ENCODE data around the gene KBTBD4. TPM values are rescaled to one million over a fixed set of nuclear protein-coding genes. Genes with fewer than 3 reads are reported as not detected.
A peak's percentile ranks its signal among the peaks of the same experiment; 100 is the strongest.
"Not testable (repeated sequence)": the region's sequence is repeated elsewhere in the genome, so short reads cannot be mapped to it uniquely, and the experiment has no call there.

KBTBD4 gene
- total RNA-seq, 1 donor from 2014 or later = 24.1 TPM

DNA sequence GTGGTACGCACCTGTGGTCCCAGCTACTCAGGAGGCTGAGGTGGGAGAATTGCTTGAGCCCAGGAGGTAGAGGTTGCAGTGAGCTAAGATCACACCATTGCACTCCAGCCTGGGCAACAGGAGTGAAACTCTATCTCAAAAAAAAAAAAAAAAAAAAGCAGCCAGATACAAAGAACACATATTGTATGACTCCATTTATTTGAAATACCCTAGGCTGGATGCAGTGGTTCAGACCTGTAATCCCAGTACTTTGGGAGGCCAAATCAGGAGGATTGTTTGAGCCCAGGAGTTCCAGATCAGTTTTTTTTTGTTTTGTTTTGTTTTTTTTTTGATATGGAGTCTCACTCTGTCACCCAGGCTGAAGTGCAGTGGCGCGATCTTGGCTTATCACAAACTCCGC lies 16.4 kb downstream of the KBTBD4 start:
- DNase-seq (ENCODE audit: low read depth) = not testable (repeated sequence)

GRCh38 chr11:47560426-47560825 lies 18.3 kb downstream of the KBTBD4 start:
- no peak for DNase-seq (ENCODE audit: low read depth)

DNA sequence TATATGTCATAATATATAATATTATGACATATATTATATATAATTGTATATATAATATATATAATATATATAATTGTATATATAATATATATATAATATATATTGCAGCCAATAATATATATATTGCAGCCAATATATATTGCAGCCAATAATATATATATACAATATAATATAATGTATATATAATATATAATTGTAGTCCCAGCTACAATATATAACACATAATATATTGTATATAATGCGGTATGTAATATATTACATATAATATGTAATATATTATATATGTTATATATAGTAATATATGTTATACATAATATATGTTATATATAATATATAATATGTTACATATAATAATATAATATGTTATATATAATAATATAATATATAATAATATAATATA lies 20.1 kb downstream of the KBTBD4 start:
- no peak for DNase-seq (ENCODE audit: low read depth)

GRCh38 chr11:47557004-47557403 lies 21.8 kb downstream of the KBTBD4 start:
- not testable (repeated sequence) for DNase-seq (ENCODE audit: low read depth)

- no peak for DNase-seq (ENCODE audit: low read depth)
These were observed 25.4 kb downstream of the KBTBD4 start for GRCh38 chr11:47553406-47553743.

DNA sequence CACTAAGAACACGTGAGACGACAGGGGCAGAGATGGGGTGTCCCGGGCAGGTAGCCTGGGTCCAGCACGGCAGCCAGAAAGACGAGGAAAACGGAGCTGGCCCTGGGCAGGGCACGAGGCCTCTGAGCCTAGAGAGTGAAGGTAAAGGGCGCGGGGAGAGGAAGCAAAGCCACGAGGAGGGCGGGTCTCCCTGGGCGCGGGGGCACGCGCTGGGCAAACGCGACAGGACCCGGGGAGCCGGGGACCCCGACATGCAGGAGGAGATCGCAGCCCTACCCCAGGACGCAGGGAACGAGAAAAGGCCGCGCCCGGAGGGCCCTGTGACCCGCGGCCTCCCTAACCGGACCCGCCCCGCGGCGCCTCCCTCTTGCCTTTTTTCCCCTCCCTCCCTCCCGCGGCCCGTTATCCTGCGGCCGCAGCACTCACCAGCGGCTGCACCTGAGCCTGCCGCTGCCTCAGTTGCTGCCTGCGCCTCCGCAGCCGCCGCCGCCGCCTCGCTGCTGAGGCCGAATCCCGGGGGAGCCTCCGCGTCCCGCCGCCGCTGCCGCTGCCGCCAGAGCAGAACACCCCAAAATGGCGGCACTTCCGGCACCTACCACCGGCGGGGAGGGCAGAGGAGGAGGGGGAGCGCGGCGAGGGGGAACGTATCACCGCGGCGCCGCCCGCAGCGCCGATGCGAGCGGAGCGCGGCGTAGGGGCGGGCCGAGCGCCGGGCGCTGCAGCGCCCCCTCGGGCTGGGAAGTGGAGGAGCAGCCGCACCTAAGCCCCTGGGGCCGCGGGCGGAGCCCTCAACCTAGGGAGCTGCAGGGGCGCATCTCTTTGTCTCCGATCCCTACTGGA lies 26.0 kb downstream of the KBTBD4 start, which contains the start of gene CELF1:
TSS of gene CELF1 (minus strand) at position 567 of the 840 bp plus-strand sequence. CDS start 53,609 bp downstream, outside the sequence.
- DNase-seq (ENCODE audit: low read depth) = peak; percentile 93

- peak; percentile 44 for DNase-seq (ENCODE audit: low read depth)
These were observed 26.7 kb downstream of the KBTBD4 start for GRCh38 chr11:47552056-47552565.

DNA sequence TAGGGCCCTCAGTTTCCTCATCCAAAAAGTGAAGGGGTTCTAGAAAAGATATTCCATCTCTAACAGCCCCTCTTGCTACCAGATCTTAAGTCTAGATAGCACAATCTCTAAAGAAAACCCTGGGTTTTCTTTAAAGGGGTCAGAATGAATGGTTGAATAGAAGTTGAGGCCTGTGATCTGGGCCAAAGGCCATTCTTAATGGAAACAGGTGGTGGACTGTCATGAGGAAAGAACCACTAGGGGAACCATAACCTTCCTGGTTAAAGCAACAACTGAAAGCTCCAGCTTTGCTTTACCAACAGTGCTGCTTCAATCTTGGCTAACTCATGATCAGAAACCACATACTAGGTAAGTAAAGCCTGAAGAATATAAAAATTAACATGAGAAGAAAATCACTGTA lies 27.7 kb downstream of the KBTBD4 start:
- DNase-seq (ENCODE audit: low read depth) = peak; percentile 76

DNA sequence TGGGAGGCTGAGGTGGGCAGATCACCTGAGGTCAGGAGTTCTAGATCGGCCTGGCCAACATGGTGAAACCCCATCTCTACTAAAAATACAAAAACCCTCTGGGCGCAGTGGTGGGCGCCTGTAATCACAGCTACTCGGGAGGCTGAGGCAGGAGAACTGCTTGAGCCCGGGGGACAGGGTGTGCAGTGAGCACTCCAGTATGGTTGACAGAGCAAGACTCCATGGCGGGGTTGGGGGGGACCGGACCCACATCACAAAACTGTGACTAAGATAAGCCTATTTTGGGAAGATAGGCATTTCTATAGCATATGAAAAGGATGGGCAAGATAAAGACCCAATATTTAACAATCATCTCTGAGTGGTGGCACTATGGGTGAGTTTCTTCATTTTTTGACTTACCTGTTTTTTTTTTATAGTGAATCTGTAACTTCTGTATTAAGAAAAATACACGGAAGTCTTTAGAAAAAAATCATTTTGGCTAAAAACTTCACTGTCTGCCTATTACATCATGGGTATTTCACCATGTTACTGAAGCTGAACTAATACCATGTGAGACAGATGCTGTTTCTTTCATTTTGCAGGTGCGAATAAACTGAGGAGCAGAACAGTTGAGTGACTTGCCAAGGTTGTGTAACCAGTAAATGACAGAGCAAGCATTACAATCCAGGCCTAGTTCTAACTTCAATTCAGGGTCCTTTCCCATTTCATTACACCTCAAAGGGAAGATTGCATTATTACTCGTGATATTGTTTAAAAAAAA lies 28.3 kb downstream of the KBTBD4 start:
- no peak for DNase-seq (ENCODE audit: low read depth)

DNA sequence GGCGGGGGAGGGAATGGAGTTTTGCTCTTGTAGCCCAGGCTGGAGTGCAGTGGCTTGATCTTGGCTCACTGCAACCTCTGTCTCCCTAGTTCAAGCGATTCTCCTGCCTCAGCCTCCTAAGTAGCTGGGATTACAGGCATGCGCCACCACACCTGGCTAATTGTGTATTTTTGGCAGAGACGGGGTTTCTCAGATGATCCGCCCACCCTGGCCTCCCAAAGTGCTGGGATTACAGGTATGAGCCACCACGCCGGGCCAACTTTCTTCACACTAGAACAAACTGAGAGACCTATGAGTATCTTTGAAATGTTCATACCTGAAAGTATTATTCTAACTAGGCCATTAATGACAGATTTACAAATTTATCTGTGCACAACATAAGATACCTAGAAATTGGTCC lies 32.5 kb downstream of the KBTBD4 start:
- not testable (repeated sequence) for DNase-seq (ENCODE audit: low read depth)

GRCh38 chr11:47545298-47545697 lies 33.5 kb downstream of the KBTBD4 start:
- no peak for DNase-seq (ENCODE audit: low read depth)

DNA sequence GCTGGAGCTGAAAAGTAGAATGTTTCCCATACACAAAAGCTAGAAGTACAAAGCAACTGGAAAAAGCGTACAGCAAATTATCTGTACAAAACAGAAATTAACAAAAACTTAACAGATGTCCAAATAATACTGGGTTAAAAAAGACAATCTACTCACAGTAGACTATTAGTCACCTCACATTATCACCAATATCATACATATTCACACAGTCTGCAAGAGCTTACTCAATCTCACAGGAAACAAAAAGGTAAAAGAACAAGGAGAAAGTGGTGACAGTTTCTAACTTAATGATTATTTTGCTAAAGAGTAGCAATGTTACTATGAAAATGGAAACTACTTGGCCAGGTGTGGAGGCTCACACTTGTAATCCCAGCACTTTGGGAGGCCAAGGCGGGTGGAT lies 37.7 kb downstream of the KBTBD4 start:
- DNase-seq (ENCODE audit: low read depth) = no peak

DNA sequence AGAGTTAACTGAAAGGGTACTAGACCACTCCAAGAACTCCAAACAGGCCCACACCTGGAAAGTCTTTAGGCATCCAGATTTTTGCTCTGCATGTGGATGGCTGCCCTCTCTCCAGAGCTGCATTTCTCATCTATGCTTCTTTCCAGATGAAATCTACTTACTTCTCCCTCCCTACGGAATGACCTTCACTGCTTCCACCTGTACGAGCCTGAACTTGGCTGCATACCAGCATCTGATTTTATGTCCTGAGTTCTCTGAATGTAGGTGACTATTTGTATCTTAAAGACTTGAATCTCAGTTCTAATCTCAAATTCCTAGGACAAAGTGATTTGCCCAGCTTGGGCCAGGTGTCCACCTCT lies 39.1 kb downstream of the KBTBD4 start:
- no peak for DNase-seq (ENCODE audit: low read depth)

DNA sequence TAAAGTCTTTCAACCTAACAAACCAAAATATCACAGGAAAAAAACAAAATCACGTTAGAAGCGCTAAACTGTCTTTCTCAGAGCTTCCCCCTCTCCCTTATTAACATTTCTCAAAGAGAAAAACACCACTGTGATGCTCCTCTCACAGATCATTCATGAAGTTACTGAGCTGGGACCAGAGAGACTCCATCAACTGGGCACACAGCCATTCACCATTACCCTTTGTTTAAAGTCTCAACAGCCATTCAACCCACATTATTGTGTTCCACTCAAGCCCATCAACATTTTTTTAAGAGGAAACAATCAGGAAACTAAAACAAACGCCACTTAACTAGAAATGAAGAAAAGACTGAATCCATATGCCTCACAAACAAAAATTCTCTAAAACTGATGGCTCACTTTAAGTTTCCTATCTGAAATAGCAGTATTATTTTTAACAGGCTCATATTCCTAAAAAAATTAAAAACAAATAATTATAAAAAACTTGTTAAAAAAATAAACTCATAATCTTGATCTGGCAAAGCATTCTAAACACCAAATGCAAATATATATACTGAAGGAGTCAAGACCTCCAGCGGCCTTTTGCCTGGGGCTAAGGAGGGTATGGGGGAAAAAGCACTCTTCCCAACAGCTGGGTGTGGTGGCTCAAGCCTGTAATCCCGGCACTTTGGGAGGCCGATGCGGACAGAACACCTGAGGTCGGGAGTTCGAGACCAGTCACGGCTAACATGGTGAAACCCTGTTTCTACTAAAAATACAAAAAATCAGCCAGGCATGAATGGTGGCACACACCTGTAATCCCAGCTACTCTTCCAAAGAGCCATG lies 39.8 kb downstream of the KBTBD4 start:
- no peak for DNase-seq (ENCODE audit: low read depth)

DNA sequence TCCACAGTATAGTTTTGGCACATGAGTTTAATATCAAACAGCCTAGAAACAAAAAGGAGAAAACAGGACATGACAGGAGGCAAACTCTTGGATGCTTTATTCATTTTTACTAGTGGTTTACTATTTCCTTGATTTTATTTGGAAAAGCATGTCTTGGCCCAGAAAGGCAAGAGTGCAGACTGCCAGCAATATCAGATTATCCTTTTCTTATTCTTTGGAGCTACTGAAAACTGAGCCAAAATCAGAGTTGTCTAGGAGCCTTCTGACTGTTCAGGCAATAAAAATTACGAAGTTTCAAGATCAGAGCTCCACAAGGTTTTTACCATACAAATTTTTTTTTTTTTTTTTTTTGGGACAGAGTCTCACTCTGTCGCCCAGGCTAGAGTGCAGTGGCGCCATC lies 41.9 kb downstream of the KBTBD4 start:
- no peak for DNase-seq (ENCODE audit: low read depth)

GRCh38 chr11:47534704-47535251 lies 44.0 kb downstream of the KBTBD4 start:
- DNase-seq (ENCODE audit: low read depth) = no peak

GRCh38 chr11:47533690-47534151 lies 45.0 kb downstream of the KBTBD4 start:
- DNase-seq (ENCODE audit: low read depth) = no peak

DNA sequence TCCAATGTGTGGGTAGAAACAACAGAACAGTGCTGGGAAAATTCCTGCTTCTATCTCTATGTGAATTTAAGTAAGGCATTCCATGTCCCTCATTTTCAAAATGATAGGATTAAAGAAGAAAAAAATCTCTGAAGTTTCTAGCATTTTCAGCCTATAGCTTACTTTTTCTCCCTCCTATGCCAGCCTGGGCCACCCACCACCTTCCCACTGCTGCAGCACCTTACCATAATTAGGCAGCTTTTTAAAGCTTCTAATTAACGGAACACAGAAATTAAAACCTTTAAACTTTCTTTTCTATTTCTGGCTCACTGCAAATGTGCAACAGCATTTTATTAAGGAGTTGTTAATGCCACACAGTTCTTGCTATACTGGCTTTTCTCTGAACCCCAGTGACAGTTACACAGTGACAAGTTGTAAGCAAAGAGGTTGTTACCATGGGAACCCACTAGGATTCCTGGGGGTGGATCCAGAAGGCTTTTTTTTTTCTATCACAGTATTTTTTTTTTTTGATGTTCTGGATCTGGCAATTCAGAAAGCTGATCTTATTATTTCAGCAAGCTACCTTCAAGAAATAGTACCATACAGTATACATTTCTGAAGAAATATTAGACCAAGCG lies 46.1 kb downstream of the KBTBD4 start:
- no peak for DNase-seq (ENCODE audit: low read depth)

DNA sequence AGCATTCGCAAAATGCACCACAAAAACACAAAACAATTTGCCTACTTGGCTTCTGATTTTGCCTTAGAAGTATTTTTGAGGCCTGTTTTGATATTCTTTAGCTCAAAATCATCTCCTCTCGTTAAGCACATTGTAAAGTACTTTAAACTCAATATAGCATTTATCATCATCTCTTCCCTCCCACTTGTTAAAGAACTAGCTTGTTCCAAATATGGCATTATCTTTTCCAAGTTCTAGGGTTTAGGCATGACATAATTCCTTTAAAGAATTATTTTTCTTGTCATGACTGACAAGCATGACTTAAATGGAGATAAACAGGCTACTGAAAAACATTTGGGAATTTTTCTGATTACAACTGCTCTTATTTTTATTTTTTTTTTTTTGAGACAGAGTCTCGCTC lies 47.1 kb downstream of the KBTBD4 start:
- no peak for DNase-seq (ENCODE audit: low read depth)

DNA sequence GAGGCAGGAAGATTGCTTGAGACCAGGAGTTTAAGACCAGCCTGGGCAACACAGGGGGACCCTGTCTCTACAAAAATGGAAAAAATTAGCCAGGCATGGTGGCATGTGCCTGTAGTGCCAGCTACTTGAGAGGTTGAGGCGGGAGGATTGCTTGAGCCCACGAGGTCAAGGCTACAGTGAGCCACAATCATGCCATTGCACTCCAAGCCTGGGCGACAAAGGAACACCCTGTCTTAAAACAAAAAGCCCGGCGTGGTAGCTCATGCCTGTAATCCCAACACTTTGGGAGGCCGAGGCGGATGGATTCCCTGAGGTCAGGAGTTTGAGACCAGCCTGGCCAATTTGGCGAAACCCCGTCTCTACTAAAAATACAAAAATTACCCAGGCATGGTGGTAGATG lies 48.0 kb downstream of the KBTBD4 start:
- not testable (repeated sequence) for DNase-seq (ENCODE audit: low read depth)

GRCh38 chr11:47529951-47530350 lies 48.8 kb downstream of the KBTBD4 start:
- DNase-seq (ENCODE audit: low read depth) = no peak

Data from myocyte (in vitro differentiated cells).